Measurements from ENCODE around the gene PXDC1.

- TF ChIP-seq CTCF (IDR thresholded peaks at IDR 0.05) (no peak), POLR2A (IDR thresholded peaks at IDR 0.05) (no peak)
Observed at GRCh38 chr6:3746119-3746691, 5.3 kb downstream of the PXDC1 start.

All from right lobe of liver (tissue), 4 donors.